Activated naive CD8-positive, alpha-beta T cell treated with anti-CD3 and anti-CD28 coated beads for 36 hours (primary cell): ENCODE data around the gene TMEM50B. TPM values are rescaled to one million over a fixed set of nuclear protein-coding genes. Genes with fewer than 3 reads are reported as not detected.
"Not testable (repeated sequence)": the region's sequence is repeated elsewhere in the genome, so short reads cannot be mapped to it uniquely, and the experiment has no call there.

Experiments
- DNase-seq: peaks from one replicate; pipeline ENCODE4 v3.0.0; 2021
- H3K27ac Mint-ChIP-seq: one replicate; pipeline ENCODE4 v1.8.0; 2022; ENCODE audit warnings: mild to moderate bottlenecking, moderate library complexity, mixed read lengths
- H3K27me3 Mint-ChIP-seq: one replicate; pipeline ENCODE4 v1.8.0; 2022; ENCODE audit warnings: mild to moderate bottlenecking, mixed read lengths
- H3K36me3 Mint-ChIP-seq: one replicate; pipeline ENCODE4 v1.8.0; 2021; ENCODE audit warnings: mild to moderate bottlenecking, mixed read lengths
- H3K4me1 Mint-ChIP-seq: one replicate; pipeline ENCODE4 v1.8.0; 2021; ENCODE audit warnings: mixed read lengths
- H3K4me3 Mint-ChIP-seq: one replicate; pipeline ENCODE4 v1.8.0; 2022; ENCODE audit warnings: mild to moderate bottlenecking, moderate library complexity, mixed read lengths
- H3K9me3 Mint-ChIP-seq: one replicate; pipeline ENCODE4 v1.8.0; 2022; ENCODE audit warnings: mixed read lengths
- total RNA-seq, 2 experiments: library from RNA; stranded (reverse); gene quantifications; one replicate each; pipeline ENCODE4 v1.2.3, GENCODE V29; 2021

The TMEM50B gene
- total RNA-seq, 2 experiments from 2014 or later = 14.6 to 15.7 TPM

- Mint-ChIP-seq H3K36me3 (peaks cover 2% of the 10 kb centered on the region), H3K9me3 (no peaks in the 10 kb centered on the region), H3K4me3 (no peak overlapping the region), H3K4me1 (no peaks in the 10 kb centered on the region), H3K27me3 (no peaks in the 10 kb centered on the region), H3K27ac (no peak overlapping the region)
- no peak for DNase-seq
Measured at GRCh38 chr21:33452362-33452761, 27.4 kb downstream of the TMEM50B start.

- H3K9me3 Mint-ChIP-seq = no peaks in the 10 kb centered on the region
- H3K4me1 Mint-ChIP-seq = no peaks in the 10 kb centered on the region
- H3K27me3 Mint-ChIP-seq = no peaks in the 10 kb centered on the region
- DNase-seq = no peak
- peaks cover 2% of the 10 kb centered on the region for H3K36me3 Mint-ChIP-seq
- no peak overlapping the region for H3K4me3 Mint-ChIP-seq
- H3K27ac Mint-ChIP-seq = no peak overlapping the region
Measured at GRCh38 chr21:33451634-33452071, 28.1 kb downstream of the TMEM50B start.

GRCh38 chr21:33449616-33450015, 30.2 kb downstream of the TMEM50B start:
- H3K4me3 Mint-ChIP-seq = no peak overlapping the region
- peaks cover 2% of the 10 kb centered on the region for H3K36me3 Mint-ChIP-seq
- H3K27me3 Mint-ChIP-seq = no peaks in the 10 kb centered on the region
- H3K9me3 Mint-ChIP-seq = no peaks in the 10 kb centered on the region
- no peak overlapping the region for H3K27ac Mint-ChIP-seq
- no peak for DNase-seq
- H3K4me1 Mint-ChIP-seq = peaks cover 5% of the 10 kb centered on the region

GRCh38 chr21:33446620-33447019, 33.2 kb downstream of the TMEM50B start:
- H3K36me3 Mint-ChIP-seq, H3K4me1 Mint-ChIP-seq, H3K27ac Mint-ChIP-seq, H3K27me3 Mint-ChIP-seq, DNase-seq, H3K4me3 Mint-ChIP-seq, H3K9me3 Mint-ChIP-seq: not testable (repeated sequence)

- no peak overlapping the region for H3K4me3 Mint-ChIP-seq
- no peak overlapping the region for H3K27ac Mint-ChIP-seq
- no peaks in the 10 kb centered on the region for H3K27me3 Mint-ChIP-seq
- no peaks in the 10 kb centered on the region for H3K9me3 Mint-ChIP-seq
- peaks cover 8% of the 10 kb centered on the region for H3K4me1 Mint-ChIP-seq
- DNase-seq = no peak
- H3K36me3 Mint-ChIP-seq = no peaks in the 10 kb centered on the region
Measured at GRCh38 chr21:33444499-33444898, 35.3 kb downstream of the TMEM50B start.

- Mint-ChIP-seq H3K27ac (no peak overlapping the region), H3K27me3 (no peaks in the 10 kb centered on the region), H3K36me3 (no peaks in the 10 kb centered on the region), H3K4me3 (no peak overlapping the region), H3K4me1 (peaks cover 8% of the 10 kb centered on the region), H3K9me3 (no peaks in the 10 kb centered on the region)
- no peak for DNase-seq
Measured at GRCh38 chr21:33443194-33443593, 36.6 kb downstream of the TMEM50B start.

GRCh38 chr21:33441489-33442477, 38.0 kb downstream of the TMEM50B start:
- no peaks in the 10 kb centered on the region for H3K9me3 Mint-ChIP-seq
- no peak overlapping the region for H3K27ac Mint-ChIP-seq
- no peak overlapping the region for H3K4me3 Mint-ChIP-seq
- DNase-seq = no peak
- peaks cover 6% of the 10 kb centered on the region for H3K36me3 Mint-ChIP-seq
- no peaks in the 10 kb centered on the region for H3K27me3 Mint-ChIP-seq
- H3K4me1 Mint-ChIP-seq = peaks cover 8% of the 10 kb centered on the region

GRCh38 chr21:33437140-33437539, 42.6 kb downstream of the TMEM50B start:
- DNase-seq = no peak
- no peaks in the 10 kb centered on the region for H3K9me3 Mint-ChIP-seq
- peaks cover 27% of the 10 kb centered on the region for H3K4me1 Mint-ChIP-seq
- H3K27ac Mint-ChIP-seq = no peak overlapping the region
- H3K4me3 Mint-ChIP-seq = no peak overlapping the region
- peaks cover 32% of the 10 kb centered on the region for H3K36me3 Mint-ChIP-seq
- no peaks in the 10 kb centered on the region for H3K27me3 Mint-ChIP-seq

GRCh38 chr21:33434770-33435360, 44.9 kb downstream of the TMEM50B start:
- Mint-ChIP-seq H3K36me3 (peaks cover 33% of the 10 kb centered on the region), H3K27me3 (no peaks in the 10 kb centered on the region), H3K4me3 (peak overlapping the region; percentile 38), H3K27ac (peak overlapping the region; percentile 84), H3K9me3 (no peaks in the 10 kb centered on the region), H3K4me1 (peaks cover 24% of the 10 kb centered on the region)
- DNase-seq = peak; percentile 39

- H3K36me3 Mint-ChIP-seq = peaks cover 33% of the 10 kb centered on the region
- peaks cover 24% of the 10 kb centered on the region for H3K4me1 Mint-ChIP-seq
- H3K9me3 Mint-ChIP-seq = no peaks in the 10 kb centered on the region
- H3K27me3 Mint-ChIP-seq = no peaks in the 10 kb centered on the region
- H3K27ac Mint-ChIP-seq = peak overlapping the region; percentile 72
- no peak for DNase-seq
- H3K4me3 Mint-ChIP-seq = no peak overlapping the region
Measured at GRCh38 chr21:33433425-33434114, 46.2 kb downstream of the TMEM50B start.

- Mint-ChIP-seq H3K9me3 (no peaks in the 10 kb centered on the region), H3K36me3 (peaks cover 32% of the 10 kb centered on the region), H3K27ac (peak overlapping the region; percentile 72), H3K4me1 (peaks cover 24% of the 10 kb centered on the region), H3K27me3 (no peaks in the 10 kb centered on the region), H3K4me3 (no peak overlapping the region)
- DNase-seq = no peak
Measured at GRCh38 chr21:33433001-33433400, 46.8 kb downstream of the TMEM50B start.

- DNase-seq = no peak
- Mint-ChIP-seq H3K27me3 (no peaks in the 10 kb centered on the region), H3K27ac (peak overlapping the region; percentile 10), H3K36me3 (peaks cover 27% of the 10 kb centered on the region), H3K4me3 (no peak overlapping the region), H3K9me3 (no peaks in the 10 kb centered on the region), H3K4me1 (peaks cover 24% of the 10 kb centered on the region)
Measured at GRCh38 chr21:33432496-33432895, 47.3 kb downstream of the TMEM50B start.

- Mint-ChIP-seq H3K27me3 (no peaks in the 10 kb centered on the region), H3K4me1 (peaks cover 26% of the 10 kb centered on the region), H3K4me3 (no peak overlapping the region), H3K36me3 (peaks cover 27% of the 10 kb centered on the region), H3K9me3 (no peaks in the 10 kb centered on the region), H3K27ac (no peak overlapping the region)
- no peak for DNase-seq
Measured at GRCh38 chr21:33430858-33431257, 48.9 kb downstream of the TMEM50B start.

GRCh38 chr21:33428669-33429068, 51.1 kb downstream of the TMEM50B start:
- Mint-ChIP-seq H3K27ac (no peak overlapping the region), H3K4me1 (peaks cover 10% of the 10 kb centered on the region), H3K27me3 (no peaks in the 10 kb centered on the region), H3K36me3 (peaks cover 16% of the 10 kb centered on the region), H3K9me3 (no peaks in the 10 kb centered on the region), H3K4me3 (no peak overlapping the region)
- DNase-seq = no peak

GRCh38 chr21:33427051-33427450, 52.7 kb downstream of the TMEM50B start:
- Mint-ChIP-seq H3K36me3 (peaks cover 1% of the 10 kb centered on the region), H3K4me3 (no peak overlapping the region), H3K4me1 (peaks cover 2% of the 10 kb centered on the region), H3K9me3 (no peaks in the 10 kb centered on the region), H3K27me3 (no peaks in the 10 kb centered on the region), H3K27ac (no peak overlapping the region)
- DNase-seq = no peak
